GM12878 (cell line): ENCODE measurements around the gene EHBP1. TPM values are rescaled to one million over a fixed set of nuclear protein-coding genes. Genes with fewer than 3 reads are reported as not detected.

Experiments
- ATAC-seq: fragments of 200-7000 bp; cut with Tn5 transposase; 3 replicates; pipeline ENCODE4 v1.9.1; 2020; ENCODE audit warnings: mild to moderate bottlenecking, moderate library complexity
- BruUV-seq: library from RNA; stranded (reverse); fragments of 400-500 nt; replicated peaks from 2 replicates; lab custom pipeline; 2021; lab: Mats Ljungman, UMichigan
- CTCF ChIA-PET: fragments of 300-600 bp; sonication (Branson Sonifier 250); formaldehyde crosslinking; extraction: SDS; loops from one replicate; lab custom pipeline; 2021; ENCODE audit warnings: inconsistent platforms; lab: Yijun Ruan, JAX
- POLR2A ChIA-PET: fragments of 350-600 bp; formaldehyde crosslinking; extraction: SDS; loops from one replicate; lab custom pipeline; 2021; ENCODE audit warnings: inconsistent platforms; lab: Charles Lee
- RAD21 ChIA-PET: fragments of 300-600 bp; sonication (Branson Sonifier 250); formaldehyde crosslinking; loops from one replicate; lab custom pipeline; 2023; ENCODE audit warnings: antibody characterized with exemption; ENCODE audit not compliant: unreplicated experiment; lab: Charles Lee
- SMC1A ChIA-PET: fragments of 300-600 bp; sonication (Branson Sonifier 250); formaldehyde crosslinking; loops from one replicate; lab custom pipeline; 2023; ENCODE audit not compliant: unreplicated experiment, uncharacterized antibody; lab: Charles Lee
- DNase-seq: peaks from one replicate; pipeline ENCODE4 v3.0.0-alpha.2; 2011; ENCODE audit warnings: low read depth, low spot score
- FAIRE-seq: peaks from 3 replicates; lab custom pipeline; 2011; peaks lifted over from hg19 to GRCh38; lab: Jason Lieb, UNC
- H2AFZ ChIP-seq: 2 replicates; pipeline ENCODE4 v1.6.0; 2011; ENCODE audit warnings: low read depth, low read length, control low read depth; ENCODE audit not compliant: control insufficient read depth
- H3K27ac ChIP-seq: 2 replicates; pipeline ENCODE4 v1.5.1; 2011; ENCODE audit warnings: control low read depth; ENCODE audit not compliant: control insufficient read depth, insufficient read depth
- H3K27me3 ChIP-seq, 2 experiments: replicated peaks in 1 of 2; 2 replicates each; pipeline versions ENCODE4 v1.6.0 to v1.6.1; 2011; ENCODE audit warnings: low read length in 1 of 2; ENCODE audit not compliant: control insufficient read depth in 2 of 2, insufficient read depth in 2 of 2
- H3K36me3 ChIP-seq, 2 experiments: 2 replicates each; pipeline ENCODE4 v1.5.1; 2011; ENCODE audit warnings: low read length in 1 of 2; ENCODE audit not compliant: control insufficient read depth in 2 of 2, insufficient read depth in 2 of 2
- H3K4me1 ChIP-seq: 2 replicates; pipeline ENCODE4 v1.6.1; 2011; ENCODE audit warnings: mild to moderate bottlenecking, low read length, moderate library complexity, mixed read lengths; ENCODE audit not compliant: control insufficient read depth, insufficient read depth
- H3K4me2 ChIP-seq: 2 replicates; pipeline ENCODE4 v1.6.0; 2011; ENCODE audit warnings: control low read depth; ENCODE audit not compliant: control insufficient read depth, insufficient read depth
- H3K4me3 ChIP-seq: fragments of 200-600 bp; sonication (generic); 2 replicates; pipeline ENCODE4 v1.5.1; 2016
- H3K79me2 ChIP-seq: 2 replicates; pipeline ENCODE4 v1.6.0; 2011; ENCODE audit warnings: low read length; ENCODE audit not compliant: control insufficient read depth, insufficient read depth
- H3K9ac ChIP-seq: 2 replicates; pipeline ENCODE4 v1.8.0; 2011; ENCODE audit warnings: low read length, control low read depth, mixed read lengths; ENCODE audit not compliant: control insufficient read depth, insufficient read depth
- H3K9me3 ChIP-seq: replicated peaks from 3 replicates; pipeline ENCODE4 v1.5.1; 2011; ENCODE audit warnings: mild to moderate bottlenecking, low read length; ENCODE audit not compliant: control insufficient read depth, insufficient read depth
- H4K20me1 ChIP-seq: 2 replicates; pipeline ENCODE4 v1.6.0; 2011; ENCODE audit not compliant: control insufficient read depth, insufficient read depth
- CBFB ChIP-seq: IDR thresholded peaks from 2 replicates; pipeline ENCODE4 v1.6.1; 2016; ENCODE audit warnings: antibody characterized with exemption, low read depth
- JUND ChIP-seq: IDR thresholded peaks from 2 replicates; pipeline ENCODE4 v1.6.1; 2012; ENCODE audit warnings: low read depth, mild to moderate bottlenecking, low read length, improper control_type of control experiment, moderate library complexity
- LARP7 ChIP-seq: fragments of 450-650 bp; IDR thresholded peaks from 2 replicates; pipeline ENCODE4 v1.6.1; 2017; ENCODE audit warnings: mild to moderate bottlenecking
- MEF2B ChIP-seq: fragments of 450-650 bp; IDR thresholded peaks from 2 replicates; pipeline ENCODE4 v1.6.1; 2018; ENCODE audit warnings: mild to moderate bottlenecking, moderate library complexity; ENCODE audit not compliant: partially characterized antibody, poor library complexity, severe bottlenecking
- NR2C1 ChIP-seq: fragments of 450-650 bp; IDR thresholded peaks from 2 replicates; pipeline ENCODE4 v1.6.1; 2017; ENCODE audit warnings: antibody characterized with exemption, mild to moderate bottlenecking, moderate library complexity
- NR2C2 ChIP-seq: IDR thresholded peaks from 2 replicates; pipeline ENCODE4 v1.6.1; 2011; ENCODE audit warnings: borderline replicate concordance, low read depth; ENCODE audit not compliant: control insufficient read depth, insufficient read length
- NR2F1 ChIP-seq: fragments of 450-650 bp; conservative IDR thresholded peaks from 2 replicates; pipeline ENCODE4 v1.6.1; 2017; ENCODE audit warnings: mild to moderate bottlenecking
- SIN3A ChIP-seq: IDR thresholded peaks from 2 replicates; pipeline ENCODE4 v1.6.1; 2012; ENCODE audit warnings: low read depth, low read length, improper control_type of control experiment
- ZBED1 ChIP-seq: IDR thresholded peaks from 2 replicates; pipeline ENCODE4 v1.6.1; 2016; ENCODE audit warnings: borderline replicate concordance
- ZNF24 ChIP-seq: fragments of 450-650 bp; IDR thresholded peaks from 2 replicates; pipeline ENCODE4 v1.6.1; 2017; ENCODE audit warnings: antibody characterized with exemption, mild to moderate bottlenecking
- WGBS: methylation state at CpG from one replicate; pipeline ENCODE4 v1.1.6; 2016; ENCODE audit warnings: low lambda C conversion rate; ENCODE audit not compliant: insufficient replicate concordance, insufficient coverage; ENCODE audit errors: missing lambda C conversion rate; 5-methylcytosine and 5-hydroxymethylcytosine counted together
- in situ Hi-C: fragments of 300-500 bp; cut with MboI; formaldehyde crosslinking; loops from 9 replicates; pipeline ENCODE4 v1.14.3; 2018; ENCODE audit warnings: mixed read lengths
- intact Hi-C: fragments of 100-400 bp; cut with micrococcal nuclease; formaldehyde crosslinking; loops from one replicate; pipeline ENCODE4 v1.14.2; 2022; ENCODE audit not compliant: unreplicated experiment
- polyA plus RNA-seq, 11 experiments: library from polyadenylated mRNA; depleted of rRNA in 4 of 11; unstranded in 6 of 11; stranded (reverse) in 5 of 11; fragments of >200 nt; fragmentation: Nextera tagmentation in 4 of 11; fragmentation: Illumina TruSeq in 1 of 11; extraction: Ambion mirVana in 4 of 11; extraction: Trizol in 1 of 11; gene quantifications; 1 replicate in 1 of 11; 2 replicates in 10 of 11; pipeline versions ENCODE4 v1.2.1 to v1.2.3, GENCODE V29; 2011 to 2016; ENCODE audit warnings: inconsistent platforms in 2 of 11, missing spikeins in 2 of 11, low read depth in 1 of 11
- total RNA-seq, 4 experiments: library from RNA; depleted of rRNA in 3 of 4; stranded (reverse); fragments of >200 nt in 3 of 4; fragmentation: Illumina TruSeq in 1 of 4; extraction: Trizol in 1 of 4; gene quantifications; 2 replicates each; pipeline versions ENCODE4 v1.2.1 to v1.2.3, GENCODE V29; 2013 to 2021
- TF ChIP-seq, protein P1 (sequence below): IDR thresholded peaks from 2 replicates; pipeline ENCODE4 v1.6.1; 2011; ENCODE audit warnings: mild to moderate bottlenecking, low read depth, low read length, moderate library complexity; ENCODE audit not compliant: insufficient replicate concordance
- TF ChIP-seq, protein P2 (sequence below): fragments of 450-650 bp; IDR thresholded peaks from 2 replicates; pipeline ENCODE4 v1.6.1; 2018; ENCODE audit warnings: borderline replicate concordance, mild to moderate bottlenecking; ENCODE audit not compliant: partially characterized antibody
- TF ChIP-seq, protein P3 (sequence below): fragments of 450-650 bp; IDR thresholded peaks from 2 replicates; pipeline ENCODE4 v1.6.1; 2014; ENCODE audit warnings: mild to moderate bottlenecking

EHBP1 gene
- total and polyA plus RNA-seq, 10 of the 15 experiments (the other 5 are each of a cell fraction or from before 2014, with no cell fraction given), result 5.7 to 26.1 (median 13.6) TPM

DNA sequence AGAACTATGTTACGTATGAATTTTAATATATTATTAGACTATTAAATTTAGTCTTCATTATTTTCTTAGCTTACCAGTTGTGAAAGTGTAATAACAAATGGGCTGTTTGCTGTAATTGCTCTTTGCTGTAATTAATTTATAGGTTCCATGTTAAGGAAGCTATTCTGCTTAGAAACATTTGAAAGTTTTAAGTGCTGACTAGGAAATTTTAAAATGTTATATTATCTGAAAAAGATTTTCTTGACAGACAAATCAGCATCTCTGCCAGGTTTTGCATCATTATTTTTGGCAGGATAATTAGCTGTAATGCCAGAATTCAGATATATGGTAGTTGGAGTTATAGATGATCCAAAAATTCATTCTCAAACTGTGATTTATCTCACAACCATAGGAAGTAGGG lies 387.3 kb downstream of the EHBP1 start:
- CTCF ChIA-PET, result interaction anchor here (0.9 to 1.5 kb wide), 3 partner anchors 14 to 38 kb away, joined by 3 to 4 read pairs (median 3); no protein-coding TSS in a partner anchor
- no TSS peak for BruUV-seq
- no peaks in the 10 kb centered on the region for H4K20me1 ChIP-seq
- TF ChIP-seq NR2F1 (no peak), LARP7 (no peak), CBFB (no peak), NR2C1 (no peak), SIN3A (no peak), NR2C2 (no peak), ZNF24 (no peak), JUND (no peak), ZBED1 (no peak), MEF2B (no peak)
- TF ChIP-seq, protein P1, sequence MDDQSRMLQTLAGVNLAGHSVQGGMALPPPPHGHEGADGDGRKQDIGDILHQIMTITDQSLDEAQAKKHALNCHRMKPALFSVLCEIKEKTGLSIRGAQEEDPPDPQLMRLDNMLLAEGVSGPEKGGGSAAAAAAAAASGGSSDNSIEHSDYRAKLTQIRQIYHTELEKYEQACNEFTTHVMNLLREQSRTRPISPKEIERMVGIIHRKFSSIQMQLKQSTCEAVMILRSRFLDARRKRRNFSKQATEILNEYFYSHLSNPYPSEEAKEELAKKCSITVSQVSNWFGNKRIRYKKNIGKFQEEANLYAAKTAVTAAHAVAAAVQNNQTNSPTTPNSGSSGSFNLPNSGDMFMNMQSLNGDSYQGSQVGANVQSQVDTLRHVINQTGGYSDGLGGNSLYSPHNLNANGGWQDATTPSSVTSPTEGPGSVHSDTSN, result no peak
- TF ChIP-seq, protein P2, sequence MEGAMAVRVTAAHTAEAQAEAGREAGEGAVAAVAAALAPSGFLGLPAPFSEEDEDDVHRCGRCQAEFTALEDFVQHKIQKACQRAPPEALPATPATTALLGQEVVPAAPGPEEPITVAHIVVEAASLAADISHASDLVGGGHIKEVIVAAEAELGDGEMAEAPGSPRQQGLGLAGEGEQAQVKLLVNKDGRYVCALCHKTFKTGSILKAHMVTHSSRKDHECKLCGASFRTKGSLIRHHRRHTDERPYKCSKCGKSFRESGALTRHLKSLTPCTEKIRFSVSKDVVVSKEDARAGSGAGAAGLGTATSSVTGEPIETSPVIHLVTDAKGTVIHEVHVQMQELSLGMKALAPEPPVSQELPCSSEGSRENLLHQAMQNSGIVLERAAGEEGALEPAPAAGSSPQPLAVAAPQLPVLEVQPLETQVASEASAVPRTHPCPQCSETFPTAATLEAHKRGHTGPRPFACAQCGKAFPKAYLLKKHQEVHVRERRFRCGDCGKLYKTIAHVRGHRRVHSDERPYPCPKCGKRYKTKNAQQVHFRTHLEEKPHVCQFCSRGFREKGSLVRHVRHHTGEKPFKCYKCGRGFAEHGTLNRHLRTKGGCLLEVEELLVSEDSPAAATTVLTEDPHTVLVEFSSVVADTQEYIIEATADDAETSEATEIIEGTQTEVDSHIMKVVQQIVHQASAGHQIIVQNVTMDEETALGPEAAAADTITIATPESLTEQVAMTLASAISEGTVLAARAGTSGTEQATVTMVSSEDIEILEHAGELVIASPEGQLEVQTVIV, result no peak
- TF ChIP-seq, protein P3, sequence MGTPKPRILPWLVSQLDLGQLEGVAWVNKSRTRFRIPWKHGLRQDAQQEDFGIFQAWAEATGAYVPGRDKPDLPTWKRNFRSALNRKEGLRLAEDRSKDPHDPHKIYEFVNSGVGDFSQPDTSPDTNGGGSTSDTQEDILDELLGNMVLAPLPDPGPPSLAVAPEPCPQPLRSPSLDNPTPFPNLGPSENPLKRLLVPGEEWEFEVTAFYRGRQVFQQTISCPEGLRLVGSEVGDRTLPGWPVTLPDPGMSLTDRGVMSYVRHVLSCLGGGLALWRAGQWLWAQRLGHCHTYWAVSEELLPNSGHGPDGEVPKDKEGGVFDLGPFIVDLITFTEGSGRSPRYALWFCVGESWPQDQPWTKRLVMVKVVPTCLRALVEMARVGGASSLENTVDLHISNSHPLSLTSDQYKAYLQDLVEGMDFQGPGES, result no peak
- TF ChIP-seq, all 136 proteins: peak for 0
- Histone ChIP-seq H3K27ac (no peak overlapping the region), H3K9me3 (no peaks in the 10 kb centered on the region), H3K9ac (no peak overlapping the region), H3K4me3 (no peak overlapping the region), H3K27me3 (no peaks in the 10 kb centered on the region), H3K4me2 (no peak overlapping the region), H3K36me3 (no peaks in the 10 kb centered on the region), H3K4me1 (no peaks in the 10 kb centered on the region), H2AFZ (no peak overlapping the region), H3K79me2 (no peaks in the 10 kb centered on the region)
- FAIRE-seq, result no peak
- RAD21 ChIA-PET, result no interaction called here
- no peak for ATAC-seq
- 3% methylated on average over 1 of the region's 1 CpG for WGBS
- intact Hi-C loops (no loop called here), in situ Hi-C loops (no loop called here)
- POLR2A ChIA-PET, result no interaction called here
- SMC1A ChIA-PET, result interaction anchor here (0.7 to 1.2 kb wide), 4 partner anchors 13 to 253 kb away, joined by 3 to 4 read pairs (median 3); no protein-coding TSS in a partner anchor
- no peak for DNase-seq
